HEK293 (cell line): ENCODE data around the gene NEK10.

Source experiments
- CTCF ChIA-PET: fragments of 350-600 bp; formaldehyde crosslinking; extraction: SDS; loops from one replicate; lab custom pipeline; 2021; ENCODE audit warnings: antibody characterized with exemption; lab: Yijun Ruan, JAX
- POLR2A ChIA-PET: fragments of 300-600 bp; formaldehyde crosslinking; extraction: SDS; loops from one replicate; lab custom pipeline; 2020; ENCODE audit warnings: antibody characterized with exemption, inconsistent platforms; lab: Yijun Ruan, JAX
- H3K27ac ChIP-seq: fragments of 200-500 bp; sonication (Bioruptor generic); 2 replicates; pipeline ENCODE4 v1.5.1; 2014; ENCODE audit warnings: low read depth, low read length, control low read depth, inconsistent platforms; ENCODE audit errors: extremely low read depth
- H3K36me3 ChIP-seq, 2 experiments: fragments of 200-500 bp in 1 of 2; sonication (Bioruptor generic) in 1 of 2; 1 replicate in 1 of 2; 2 replicates in 1 of 2; pipeline ENCODE4 v1.5.1; 2014 to 2017; ENCODE audit warnings: inconsistent platforms in 2 of 2, low read length in 2 of 2; ENCODE audit not compliant: control insufficient read depth in 2 of 2, insufficient read depth in 1 of 2
- H3K4me1 ChIP-seq: fragments of 200-500 bp; sonication (Bioruptor generic); 2 replicates; pipeline ENCODE4 v1.5.1; 2014; ENCODE audit warnings: mild to moderate bottlenecking, low read length, inconsistent platforms; ENCODE audit not compliant: control insufficient read depth, insufficient read depth
- H3K4me3 ChIP-seq: 2 replicates; pipeline ENCODE4 v1.5.1; 2011; ENCODE audit warnings: low read depth, mild to moderate bottlenecking, control low read depth, low read length, moderate library complexity
- H3K9me3 ChIP-seq: fragments of 200-500 bp; sonication (Bioruptor generic); 2 replicates; pipeline ENCODE4 v1.5.1; 2014; ENCODE audit warnings: low read depth, low read length, inconsistent platforms; ENCODE audit not compliant: control insufficient read depth, insufficient read depth
- EGR2 ChIP-seq: fragments of 450-650 bp; formaldehyde crosslinking; IDR thresholded peaks from 2 replicates; pipeline ENCODE4 v1.5.1; 2016; ENCODE audit warnings: low read depth, missing biosample characterization, missing genetic modification characterization
- GLI2 ChIP-seq: fragments of 450-650 bp; formaldehyde crosslinking; IDR thresholded peaks from 2 replicates; pipeline ENCODE4; 2017; ENCODE audit warnings: missing biosample characterization, missing genetic modification characterization, low read depth, borderline replicate concordance
- KLF1 ChIP-seq: fragments of 450-650 bp; formaldehyde crosslinking; IDR thresholded peaks from 2 replicates; pipeline ENCODE4 v1.5.1; 2016; ENCODE audit warnings: missing biosample characterization, missing genetic modification characterization
- KLF16 ChIP-seq: fragments of 450-650 bp; formaldehyde crosslinking; IDR thresholded peaks from 2 replicates; pipeline ENCODE4 v1.5.1; 2017; ENCODE audit warnings: missing biosample characterization, missing genetic modification characterization
- KLF7 ChIP-seq: fragments of 450-650 bp; formaldehyde crosslinking; IDR thresholded peaks from 2 replicates; pipeline ENCODE4 v1.5.1; 2016; ENCODE audit warnings: missing biosample characterization, missing genetic modification characterization, borderline replicate concordance
- MZF1 ChIP-seq: fragments of 450-650 bp; formaldehyde crosslinking; IDR thresholded peaks from 2 replicates; pipeline ENCODE4 v1.5.1; 2017; ENCODE audit warnings: missing biosample characterization, missing genetic modification characterization, borderline replicate concordance
- SETDB1 ChIP-seq: IDR thresholded peaks from one replicate; pipeline ENCODE4 v1.6.1; 2017; ENCODE audit warnings: mild to moderate bottlenecking, low read length, moderate library complexity, mixed read lengths; ENCODE audit not compliant: insufficient read length
- ZNF335 ChIP-seq: fragments of 450-650 bp; formaldehyde crosslinking; conservative IDR thresholded peaks from 2 replicates; pipeline ENCODE4 v1.5.1; 2016; ENCODE audit warnings: missing biosample characterization, missing genetic modification characterization
- ZNF473 ChIP-seq: fragments of 450-650 bp; formaldehyde crosslinking; IDR thresholded peaks from 2 replicates; pipeline ENCODE4 v1.5.1; 2017; ENCODE audit warnings: missing biosample characterization, missing genetic modification characterization
- ZNF610 ChIP-seq: fragments of 450-650 bp; formaldehyde crosslinking; IDR thresholded peaks from 2 replicates; pipeline ENCODE4 v1.5.1; 2016; ENCODE audit warnings: missing biosample characterization, missing genetic modification characterization, borderline replicate concordance
- ZNF660 ChIP-seq: fragments of 450-650 bp; IDR thresholded peaks from 2 replicates; pipeline ENCODE4 v1.5.1; 2018; ENCODE audit warnings: missing biosample characterization, mild to moderate bottlenecking, missing genetic modification characterization
- ZNF677 ChIP-seq: fragments of 450-650 bp; IDR thresholded peaks from 2 replicates; pipeline ENCODE4 v1.5.0; 2018; ENCODE audit warnings: missing biosample characterization, mild to moderate bottlenecking, missing genetic modification characterization, moderate library complexity
- ZNF837 ChIP-seq: fragments of 450-650 bp; formaldehyde crosslinking; IDR thresholded peaks from 2 replicates; pipeline ENCODE4 v1.5.1; 2016; ENCODE audit warnings: missing biosample characterization, missing genetic modification characterization
- TF ChIP-seq, protein P1 (sequence below): fragments of 450-650 bp; formaldehyde crosslinking; IDR thresholded peaks from 2 replicates; pipeline ENCODE4 v1.5.1; 2016; ENCODE audit warnings: missing biosample characterization, missing genetic modification characterization
- TF ChIP-seq, protein P2 (sequence below): fragments of 450-650 bp; formaldehyde crosslinking; IDR thresholded peaks from 2 replicates; pipeline ENCODE4 v1.5.1; 2016; ENCODE audit warnings: missing biosample characterization, missing genetic modification characterization
- TF ChIP-seq, protein P3 (sequence below): fragments of 450-650 bp; formaldehyde crosslinking; IDR thresholded peaks from 2 replicates; pipeline ENCODE4 v1.5.1; 2016; ENCODE audit warnings: missing biosample characterization, missing genetic modification characterization, borderline replicate concordance
- TF ChIP-seq, protein P4 (sequence below): fragments of 450-650 bp; formaldehyde crosslinking; IDR thresholded peaks from 2 replicates; pipeline ENCODE4 v1.5.1; 2017; ENCODE audit warnings: missing biosample characterization, missing genetic modification characterization
- TF ChIP-seq, protein P5 (sequence below): fragments of 450-650 bp; formaldehyde crosslinking; IDR thresholded peaks from 2 replicates; pipeline ENCODE4 v1.5.1; 2017; ENCODE audit warnings: missing biosample characterization, missing genetic modification characterization
- TF ChIP-seq, protein P6 (sequence below): fragments of 450-650 bp; formaldehyde crosslinking; optimal IDR thresholded peaks from 2 replicates; pipeline ENCODE3; 2016; ENCODE audit warnings: missing biosample characterization, mild to moderate bottlenecking, missing genetic modification characterization

Gene NEK10

DNA sequence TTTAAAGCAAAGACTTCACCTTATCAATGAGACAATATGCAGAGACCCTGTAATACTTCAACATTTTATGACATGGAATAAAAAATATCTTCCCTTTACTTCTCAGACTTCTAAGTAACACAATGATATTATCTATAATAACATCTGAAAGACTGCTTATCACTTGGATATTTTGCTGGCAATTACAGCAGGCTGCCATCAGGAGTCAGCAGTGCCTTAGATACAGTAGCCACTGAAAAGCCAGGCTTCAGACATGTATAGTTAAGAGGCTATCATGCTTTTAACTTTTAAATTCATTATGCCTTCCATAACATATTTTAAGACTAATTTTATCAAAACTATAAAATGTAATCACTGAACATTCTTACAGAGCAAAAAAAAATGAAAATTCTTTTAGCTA lies 227.5 kb downstream of the NEK10 start (continued):
- TF ChIP-seq, protein P1, sequence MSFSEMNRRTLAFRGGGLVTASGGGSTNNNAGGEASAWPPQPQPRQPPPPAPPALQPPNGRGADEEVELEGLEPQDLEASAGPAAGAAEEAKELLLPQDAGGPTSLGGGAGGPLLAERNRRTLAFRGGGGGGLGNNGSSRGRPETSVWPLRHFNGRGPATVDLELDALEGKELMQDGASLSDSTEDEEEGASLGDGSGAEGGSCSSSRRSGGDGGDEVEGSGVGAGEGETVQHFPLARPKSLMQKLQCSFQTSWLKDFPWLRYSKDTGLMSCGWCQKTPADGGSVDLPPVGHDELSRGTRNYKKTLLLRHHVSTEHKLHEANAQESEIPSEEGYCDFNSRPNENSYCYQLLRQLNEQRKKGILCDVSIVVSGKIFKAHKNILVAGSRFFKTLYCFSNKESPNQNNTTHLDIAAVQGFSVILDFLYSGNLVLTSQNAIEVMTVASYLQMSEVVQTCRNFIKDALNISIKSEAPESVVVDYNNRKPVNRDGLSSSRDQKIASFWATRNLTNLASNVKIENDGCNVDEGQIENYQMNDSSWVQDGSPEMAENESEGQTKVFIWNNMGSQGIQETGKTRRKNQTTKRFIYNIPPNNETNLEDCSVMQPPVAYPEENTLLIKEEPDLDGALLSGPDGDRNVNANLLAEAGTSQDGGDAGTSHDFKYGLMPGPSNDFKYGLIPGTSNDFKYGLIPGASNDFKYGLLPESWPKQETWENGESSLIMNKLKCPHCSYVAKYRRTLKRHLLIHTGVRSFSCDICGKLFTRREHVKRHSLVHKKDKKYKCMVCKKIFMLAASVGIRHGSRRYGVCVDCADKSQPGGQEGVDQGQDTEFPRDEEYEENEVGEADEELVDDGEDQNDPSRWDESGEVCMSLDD (tag by site-specific recombination): no peak
- TF ChIP-seq KLF1 (tag by site-specific recombination) (no peak), MZF1 (tag by site-specific recombination) (no peak), KLF7 (tag by site-specific recombination) (no peak)
- TF ChIP-seq, protein P2, sequence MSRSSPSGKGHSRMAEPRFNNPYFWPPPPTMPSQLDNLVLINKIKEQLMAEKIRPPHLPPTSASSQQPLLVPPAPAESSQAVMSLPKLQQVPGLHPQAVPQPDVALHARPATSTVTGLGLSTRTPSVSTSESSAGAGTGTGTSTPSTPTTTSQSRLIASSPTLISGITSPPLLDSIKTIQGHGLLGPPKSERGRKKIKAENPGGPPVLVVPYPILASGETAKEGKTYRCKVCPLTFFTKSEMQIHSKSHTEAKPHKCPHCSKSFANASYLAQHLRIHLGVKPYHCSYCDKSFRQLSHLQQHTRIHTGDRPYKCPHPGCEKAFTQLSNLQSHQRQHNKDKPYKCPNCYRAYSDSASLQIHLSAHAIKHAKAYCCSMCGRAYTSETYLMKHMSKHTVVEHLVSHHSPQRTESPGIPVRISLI (tag by site-specific recombination): no peak

DNA sequence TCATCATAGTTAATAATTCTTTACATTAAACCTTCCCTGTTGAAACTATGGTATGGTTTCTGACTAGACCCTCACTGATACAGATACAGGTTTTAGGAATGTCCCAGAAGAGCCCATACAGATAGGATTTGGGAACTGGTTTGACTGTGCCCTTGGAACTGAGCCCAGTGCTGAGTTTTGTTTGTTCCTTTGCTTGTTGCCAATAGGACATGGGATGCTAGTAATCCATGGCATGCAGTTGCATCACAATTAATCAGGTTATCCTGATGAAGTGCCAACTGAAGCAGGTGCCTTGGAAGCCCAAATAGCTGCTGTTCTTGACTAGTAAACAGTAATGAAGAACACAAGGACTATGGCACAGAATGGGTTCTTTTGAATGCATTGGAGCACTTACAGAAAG lies 230.6 kb downstream of the NEK10 start:
- no peak overlapping the region for H3K27ac ChIP-seq
- no peaks in the 10 kb centered on the region for H3K36me3 ChIP-seq
- H3K9me3 ChIP-seq: no peaks in the 10 kb centered on the region
- ChIA-PET CTCF (interaction anchor here (0.9 kb wide), 2 partner anchors 9 to 10 kb away, joined by 3 read pairs; no protein-coding TSS in a partner anchor), POLR2A (no interaction called here)
- no peak overlapping the region for H3K4me3 ChIP-seq
- TF ChIP-seq, protein P3, sequence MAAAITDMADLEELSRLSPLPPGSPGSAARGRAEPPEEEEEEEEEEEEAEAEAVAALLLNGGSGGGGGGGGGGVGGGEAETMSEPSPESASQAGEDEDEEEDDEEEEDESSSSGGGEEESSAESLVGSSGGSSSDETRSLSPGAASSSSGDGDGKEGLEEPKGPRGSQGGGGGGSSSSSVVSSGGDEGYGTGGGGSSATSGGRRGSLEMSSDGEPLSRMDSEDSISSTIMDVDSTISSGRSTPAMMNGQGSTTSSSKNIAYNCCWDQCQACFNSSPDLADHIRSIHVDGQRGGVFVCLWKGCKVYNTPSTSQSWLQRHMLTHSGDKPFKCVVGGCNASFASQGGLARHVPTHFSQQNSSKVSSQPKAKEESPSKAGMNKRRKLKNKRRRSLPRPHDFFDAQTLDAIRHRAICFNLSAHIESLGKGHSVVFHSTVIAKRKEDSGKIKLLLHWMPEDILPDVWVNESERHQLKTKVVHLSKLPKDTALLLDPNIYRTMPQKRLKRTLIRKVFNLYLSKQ (tag by site-specific recombination): no peak
- TF ChIP-seq ZNF610 (tag by site-specific recombination) (no peak), EGR2 (tag by site-specific recombination) (no peak), GLI2 (no peak), ZNF837 (tag by site-specific recombination) (no peak), SETDB1 (no peak), ZNF677 (no peak), KLF16 (tag by site-specific recombination) (no peak), ZNF660 (tag by site-specific recombination) (no peak), ZNF473 (tag by site-specific recombination) (no peak), ZNF335 (tag by site-specific recombination) (no peak)
- TF ChIP-seq, protein P4, sequence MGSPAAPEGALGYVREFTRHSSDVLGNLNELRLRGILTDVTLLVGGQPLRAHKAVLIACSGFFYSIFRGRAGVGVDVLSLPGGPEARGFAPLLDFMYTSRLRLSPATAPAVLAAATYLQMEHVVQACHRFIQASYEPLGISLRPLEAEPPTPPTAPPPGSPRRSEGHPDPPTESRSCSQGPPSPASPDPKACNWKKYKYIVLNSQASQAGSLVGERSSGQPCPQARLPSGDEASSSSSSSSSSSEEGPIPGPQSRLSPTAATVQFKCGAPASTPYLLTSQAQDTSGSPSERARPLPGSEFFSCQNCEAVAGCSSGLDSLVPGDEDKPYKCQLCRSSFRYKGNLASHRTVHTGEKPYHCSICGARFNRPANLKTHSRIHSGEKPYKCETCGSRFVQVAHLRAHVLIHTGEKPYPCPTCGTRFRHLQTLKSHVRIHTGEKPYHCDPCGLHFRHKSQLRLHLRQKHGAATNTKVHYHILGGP (tag by site-specific recombination): no peak
- TF ChIP-seq, protein P5, sequence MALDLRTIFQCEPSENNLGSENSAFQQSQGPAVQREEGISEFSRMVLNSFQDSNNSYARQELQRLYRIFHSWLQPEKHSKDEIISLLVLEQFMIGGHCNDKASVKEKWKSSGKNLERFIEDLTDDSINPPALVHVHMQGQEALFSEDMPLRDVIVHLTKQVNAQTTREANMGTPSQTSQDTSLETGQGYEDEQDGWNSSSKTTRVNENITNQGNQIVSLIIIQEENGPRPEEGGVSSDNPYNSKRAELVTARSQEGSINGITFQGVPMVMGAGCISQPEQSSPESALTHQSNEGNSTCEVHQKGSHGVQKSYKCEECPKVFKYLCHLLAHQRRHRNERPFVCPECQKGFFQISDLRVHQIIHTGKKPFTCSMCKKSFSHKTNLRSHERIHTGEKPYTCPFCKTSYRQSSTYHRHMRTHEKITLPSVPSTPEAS: no peak
- TF ChIP-seq, protein P6, sequence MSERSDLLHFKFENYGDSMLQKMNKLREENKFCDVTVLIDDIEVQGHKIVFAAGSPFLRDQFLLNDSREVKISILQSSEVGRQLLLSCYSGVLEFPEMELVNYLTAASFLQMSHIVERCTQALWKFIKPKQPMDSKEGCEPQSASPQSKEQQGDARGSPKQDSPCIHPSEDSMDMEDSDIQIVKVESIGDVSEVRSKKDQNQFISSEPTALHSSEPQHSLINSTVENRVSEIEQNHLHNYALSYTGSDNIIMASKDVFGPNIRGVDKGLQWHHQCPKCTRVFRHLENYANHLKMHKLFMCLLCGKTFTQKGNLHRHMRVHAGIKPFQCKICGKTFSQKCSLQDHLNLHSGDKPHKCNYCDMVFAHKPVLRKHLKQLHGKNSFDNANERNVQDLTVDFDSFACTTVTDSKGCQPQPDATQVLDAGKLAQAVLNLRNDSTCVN (tag by site-specific recombination): no peak
- no peaks in the 10 kb centered on the region for H3K4me1 ChIP-seq
